Tibial nerve (tissue), 4 donors: Measurements from ENCODE around the gene SYCP2L.

ENCODE experiments used
- EP300 ChIP-seq, 2 donors: sonication (generic); formaldehyde crosslinking; IDR thresholded peaks; one replicate each; pipeline ENCODE4 v1.6.1; 2017; ENCODE audit warnings: antibody characterized with exemption in 2 of 2, mild to moderate bottlenecking in 1 of 2
- POLR2A ChIP-seq, 2 donors: fragments of 450-650 bp; IDR thresholded peaks; one replicate each; pipeline ENCODE4 v1.6.1; 2017; ENCODE audit warnings: antibody characterized with exemption in 2 of 2, mild to moderate bottlenecking in 2 of 2, moderate library complexity in 2 of 2
- TF ChIP-seq, protein P1 (sequence below), 5 experiments: fragments of 200-600 bp in 3 of 5; fragments of 450-650 bp in 2 of 5; sonication (generic) in 3 of 5; IDR thresholded peaks; one replicate each; pipeline ENCODE4 v1.5.1; 2016 to 2019; ENCODE audit warnings: antibody characterized with exemption in 5 of 5, mild to moderate bottlenecking in 3 of 5, moderate library complexity in 2 of 5

GRCh38 chr6:11006061-11006460 lies 119.2 kb downstream of the SYCP2L start:
- TF ChIP-seq, protein P1, sequence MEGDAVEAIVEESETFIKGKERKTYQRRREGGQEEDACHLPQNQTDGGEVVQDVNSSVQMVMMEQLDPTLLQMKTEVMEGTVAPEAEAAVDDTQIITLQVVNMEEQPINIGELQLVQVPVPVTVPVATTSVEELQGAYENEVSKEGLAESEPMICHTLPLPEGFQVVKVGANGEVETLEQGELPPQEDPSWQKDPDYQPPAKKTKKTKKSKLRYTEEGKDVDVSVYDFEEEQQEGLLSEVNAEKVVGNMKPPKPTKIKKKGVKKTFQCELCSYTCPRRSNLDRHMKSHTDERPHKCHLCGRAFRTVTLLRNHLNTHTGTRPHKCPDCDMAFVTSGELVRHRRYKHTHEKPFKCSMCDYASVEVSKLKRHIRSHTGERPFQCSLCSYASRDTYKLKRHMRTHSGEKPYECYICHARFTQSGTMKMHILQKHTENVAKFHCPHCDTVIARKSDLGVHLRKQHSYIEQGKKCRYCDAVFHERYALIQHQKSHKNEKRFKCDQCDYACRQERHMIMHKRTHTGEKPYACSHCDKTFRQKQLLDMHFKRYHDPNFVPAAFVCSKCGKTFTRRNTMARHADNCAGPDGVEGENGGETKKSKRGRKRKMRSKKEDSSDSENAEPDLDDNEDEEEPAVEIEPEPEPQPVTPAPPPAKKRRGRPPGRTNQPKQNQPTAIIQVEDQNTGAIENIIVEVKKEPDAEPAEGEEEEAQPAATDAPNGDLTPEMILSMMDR (IDR thresholded peaks at IDR 0.05), result no peak
- TF ChIP-seq POLR2A (IDR thresholded peaks at IDR 0.05) (no peak), EP300 (IDR thresholded peaks at IDR 0.05) (no peak)
